Measurements from ENCODE around the gene KCNK10. TPM values are rescaled to one million over a fixed set of nuclear protein-coding genes. Genes with fewer than 3 reads are reported as not detected.

Gene KCNK10
- total and polyA plus RNA-seq, 2 experiments from 2014 or later, result not detected

DNA sequence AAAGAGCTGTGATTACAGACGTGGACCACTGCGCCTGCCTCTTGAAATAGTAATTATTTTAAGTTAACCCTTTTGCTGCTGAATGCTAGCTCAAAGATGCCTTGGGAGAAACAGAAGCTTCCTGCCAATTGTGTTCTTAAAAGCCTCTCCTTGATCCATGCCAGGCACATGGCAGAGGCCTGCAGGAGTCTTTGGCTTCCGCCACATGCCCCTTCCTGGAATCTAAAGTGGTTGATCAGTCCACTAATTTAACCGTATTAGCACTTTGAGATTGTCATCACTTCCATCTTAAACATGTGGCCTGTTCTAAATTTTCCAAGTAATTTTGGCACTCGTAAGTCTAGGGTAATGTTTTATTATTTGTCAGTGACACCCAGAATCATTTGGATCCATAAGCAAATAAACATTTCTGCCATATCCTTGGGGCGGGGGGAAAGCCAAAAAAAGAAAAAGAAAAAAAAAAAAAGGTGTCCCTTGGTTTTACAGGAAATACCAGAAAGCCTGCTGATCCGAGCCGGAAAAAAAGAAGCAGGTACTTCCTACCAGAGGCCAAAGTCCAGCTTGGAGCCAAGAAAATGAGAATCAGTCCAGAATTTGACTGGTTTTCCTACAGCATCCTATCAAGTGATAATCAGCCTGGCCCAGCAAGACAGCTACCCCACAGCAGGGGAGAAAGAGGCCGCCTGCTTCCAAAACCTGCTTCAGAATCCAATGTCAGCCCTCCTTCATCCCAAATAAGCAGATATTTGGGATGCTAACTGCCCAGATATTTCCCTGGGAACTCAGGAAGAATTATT is 104.8 kb downstream of the KCNK10 start:
- DNase-seq (ENCODE audit: low read depth in 1 of 2, low spot score in 1 of 2), result no peak
- no peaks in the 10 kb centered on the region for H3K27me3 ChIP-seq
- TF ChIP-seq, protein P1, sequence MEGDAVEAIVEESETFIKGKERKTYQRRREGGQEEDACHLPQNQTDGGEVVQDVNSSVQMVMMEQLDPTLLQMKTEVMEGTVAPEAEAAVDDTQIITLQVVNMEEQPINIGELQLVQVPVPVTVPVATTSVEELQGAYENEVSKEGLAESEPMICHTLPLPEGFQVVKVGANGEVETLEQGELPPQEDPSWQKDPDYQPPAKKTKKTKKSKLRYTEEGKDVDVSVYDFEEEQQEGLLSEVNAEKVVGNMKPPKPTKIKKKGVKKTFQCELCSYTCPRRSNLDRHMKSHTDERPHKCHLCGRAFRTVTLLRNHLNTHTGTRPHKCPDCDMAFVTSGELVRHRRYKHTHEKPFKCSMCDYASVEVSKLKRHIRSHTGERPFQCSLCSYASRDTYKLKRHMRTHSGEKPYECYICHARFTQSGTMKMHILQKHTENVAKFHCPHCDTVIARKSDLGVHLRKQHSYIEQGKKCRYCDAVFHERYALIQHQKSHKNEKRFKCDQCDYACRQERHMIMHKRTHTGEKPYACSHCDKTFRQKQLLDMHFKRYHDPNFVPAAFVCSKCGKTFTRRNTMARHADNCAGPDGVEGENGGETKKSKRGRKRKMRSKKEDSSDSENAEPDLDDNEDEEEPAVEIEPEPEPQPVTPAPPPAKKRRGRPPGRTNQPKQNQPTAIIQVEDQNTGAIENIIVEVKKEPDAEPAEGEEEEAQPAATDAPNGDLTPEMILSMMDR (IDR thresholded peaks at IDR 0.05; ENCODE audit: low read depth, low read length), result no peak

DNA sequence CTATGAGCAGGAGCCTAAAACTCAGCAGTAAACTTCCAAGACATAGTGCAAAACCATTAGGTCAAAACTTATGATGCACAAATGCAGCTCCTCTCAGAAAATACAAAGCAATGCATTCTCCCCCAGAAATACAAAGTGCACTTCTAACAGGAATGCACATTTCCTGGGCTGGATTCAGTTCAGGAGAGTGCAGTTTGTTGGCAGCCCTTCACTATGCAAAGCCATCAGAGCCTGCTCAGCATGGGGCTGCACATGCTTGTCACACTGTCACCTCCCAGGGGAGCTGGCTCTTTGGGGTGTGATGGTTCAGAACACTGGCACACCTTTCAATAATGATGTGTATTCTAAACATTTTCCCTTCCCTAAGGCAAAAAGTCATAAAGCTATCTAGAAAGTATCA is 110.4 kb downstream of the KCNK10 start:
- H3K27me3 ChIP-seq, result no peaks in the 10 kb centered on the region
- TF ChIP-seq, protein P1 (IDR thresholded peaks at IDR 0.05; ENCODE audit: low read depth, low read length), result no peak
- DNase-seq (ENCODE audit: low read depth in 1 of 2, low spot score in 1 of 2), result no peak
- no peaks in the 10 kb centered on the region for H3K36me3 ChIP-seq
- H3K27ac ChIP-seq, result no peak overlapping the region
- H3K9me3 ChIP-seq (ENCODE audit: low read depth), result no peaks in the 10 kb centered on the region
- no peak overlapping the region for H3K4me3 ChIP-seq
- H3K4me1 ChIP-seq (ENCODE audit: low read depth), result no peaks in the 10 kb centered on the region

More for the DNA sequence above, 104.8 kb downstream of the KCNK10 start:
- Histone ChIP-seq H3K9me3 (ENCODE audit: low read depth) (no peaks in the 10 kb centered on the region), H3K4me1 (ENCODE audit: low read depth) (no peaks in the 10 kb centered on the region), H3K4me3 (no peak overlapping the region), H3K27ac (no peak overlapping the region), H3K36me3 (no peaks in the 10 kb centered on the region)

DNA sequence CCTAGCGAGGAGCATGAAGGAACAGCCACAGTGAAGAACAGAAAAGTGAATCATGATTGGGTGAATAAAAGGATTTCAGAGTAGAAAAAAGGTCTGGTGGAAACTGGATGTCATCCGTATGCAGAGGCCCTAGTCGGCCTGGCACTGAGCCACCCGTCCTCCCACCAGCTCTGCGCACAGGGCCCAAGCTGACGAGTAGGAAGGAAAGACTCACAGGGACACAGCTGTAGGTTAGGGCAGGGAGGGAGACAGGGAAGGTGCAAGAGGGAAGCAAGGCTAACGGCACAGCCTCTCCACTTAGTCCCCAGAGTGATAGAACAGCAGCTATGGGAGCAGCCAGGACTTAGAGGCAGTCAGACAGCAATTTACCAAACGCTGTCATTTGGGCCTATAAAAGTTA is 112.6 kb downstream of the KCNK10 start:
- Histone ChIP-seq H3K36me3 (no peaks in the 10 kb centered on the region), H3K27ac (no peak overlapping the region), H3K4me3 (no peak overlapping the region), H3K27me3 (no peaks in the 10 kb centered on the region), H3K9me3 (ENCODE audit: low read depth) (no peaks in the 10 kb centered on the region), H3K4me1 (ENCODE audit: low read depth) (no peaks in the 10 kb centered on the region)
- DNase-seq (ENCODE audit: low read depth in 1 of 2, low spot score in 1 of 2), result peak in 1 of 2 donors; percentile 49
- TF ChIP-seq, protein P1 (IDR thresholded peaks at IDR 0.05; ENCODE audit: low read depth, low read length), result no peak

DNA sequence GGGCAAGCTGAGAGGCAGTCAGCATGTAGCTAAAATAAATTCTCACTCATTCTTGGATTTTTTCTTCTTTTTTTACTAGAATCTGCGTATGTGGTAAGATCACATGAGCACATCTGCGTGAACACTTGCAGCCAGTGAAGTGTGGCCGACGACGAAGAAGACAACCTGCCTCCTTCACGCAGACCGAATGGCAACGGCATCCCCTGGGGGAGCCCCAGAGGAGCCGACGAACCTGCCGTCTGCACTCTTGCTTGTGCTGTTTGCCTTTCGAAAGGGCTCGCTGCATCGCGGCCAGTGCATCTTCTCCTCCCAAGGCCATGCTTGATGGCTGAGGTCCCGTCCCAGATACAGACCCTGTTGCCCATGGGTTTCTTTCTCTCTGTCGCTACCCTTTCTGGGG is 113.8 kb downstream of the KCNK10 start:
- Histone ChIP-seq H3K9me3 (ENCODE audit: low read depth) (no peaks in the 10 kb centered on the region), H3K36me3 (no peaks in the 10 kb centered on the region), H3K27ac (no peak overlapping the region), H3K27me3 (no peaks in the 10 kb centered on the region), H3K4me3 (no peak overlapping the region), H3K4me1 (ENCODE audit: low read depth) (no peaks in the 10 kb centered on the region)
- no peak for DNase-seq (ENCODE audit: low read depth in 1 of 2, low spot score in 1 of 2)
- TF ChIP-seq, protein P1 (IDR thresholded peaks at IDR 0.05; ENCODE audit: low read depth, low read length), result no peak

DNA sequence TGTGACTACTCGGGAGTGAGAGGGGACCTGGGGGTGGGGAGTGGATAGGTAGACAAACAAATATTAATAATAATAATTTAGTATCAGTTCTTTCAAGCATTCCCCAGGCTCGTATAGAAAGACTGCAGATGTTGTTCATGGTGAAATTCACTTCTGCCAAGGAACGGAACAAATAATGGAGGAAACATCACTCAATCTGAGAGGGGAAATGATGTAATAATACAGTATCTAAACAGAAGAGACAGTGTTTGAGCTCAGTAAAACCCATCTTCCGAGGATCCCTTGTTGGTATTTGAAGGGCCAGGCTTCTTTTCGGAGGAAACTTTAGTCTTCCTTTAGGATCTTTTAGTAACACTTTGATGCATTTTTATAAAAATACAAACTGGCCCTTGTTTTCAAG is 114.2 kb downstream of the KCNK10 start:
- TF ChIP-seq, protein P1 (IDR thresholded peaks at IDR 0.05; ENCODE audit: low read depth, low read length), result no peak

More for the DNA sequence above, 114.2 kb downstream of the KCNK10 start:
- no peaks in the 10 kb centered on the region for H3K27me3 ChIP-seq
- H3K36me3 ChIP-seq, result no peaks in the 10 kb centered on the region
- H3K4me1 ChIP-seq (ENCODE audit: low read depth), result no peaks in the 10 kb centered on the region
- no peak overlapping the region for H3K4me3 ChIP-seq
- H3K9me3 ChIP-seq (ENCODE audit: low read depth), result no peaks in the 10 kb centered on the region
- H3K27ac ChIP-seq, result no peak overlapping the region
- DNase-seq (ENCODE audit: low read depth in 1 of 2, low spot score in 1 of 2), result no peak
